K562 (cell line): Measurements from ENCODE around the gene CPOX.

Experiments
- ARID2 ChIP-seq: fragments of 450-650 bp; IDR thresholded peaks from 2 replicates; pipeline ENCODE4 v1.6.1; 2017; ENCODE audit warnings: antibody characterized with exemption, mild to moderate bottlenecking
- EZH2 ChIP-seq: IDR thresholded peaks from 2 replicates; pipeline ENCODE4 v1.6.1; 2012; ENCODE audit warnings: low read depth, mild to moderate bottlenecking, inconsistent platforms, low read length, borderline replicate concordance
- FIP1L1 ChIP-seq: fragments of 200-400 bp; formaldehyde crosslinking; IDR thresholded peaks from 2 replicates; pipeline ENCODE4 v1.6.1; 2018; ENCODE audit warnings: mild to moderate bottlenecking, low read depth, low read length; ENCODE audit not compliant: poor library complexity, severe bottlenecking
- NFE2L1 ChIP-seq: fragments of 450-650 bp; IDR thresholded peaks from 2 replicates; pipeline ENCODE4 v1.6.1; 2016; ENCODE audit warnings: missing genetic modification characterization, low read depth, mild to moderate bottlenecking, missing compliant biosample characterization, moderate library complexity, borderline replicate concordance
- POLR2A ChIP-seq: fragments of 450-650 bp; conservative IDR thresholded peaks from 2 replicates; pipeline ENCODE4 v1.6.1; 2016
- RUNX1 ChIP-seq: sonication (generic); IDR thresholded peaks from 2 replicates; pipeline ENCODE4 v1.6.1; 2016; ENCODE audit warnings: antibody characterized with exemption, low read depth
- SIRT6 ChIP-seq: IDR thresholded peaks from one replicate; pipeline ENCODE4 v1.6.1; 2012; ENCODE audit warnings: low read depth, mild to moderate bottlenecking, control low read depth, inconsistent platforms, low read length, moderate library complexity
- TCFL5 ChIP-seq: fragments of 250-450 bp; sonication (Bioruptor Pico); conservative IDR thresholded peaks from 2 replicates; pipeline ENCODE4 v1.6.1; 2021; ENCODE audit warnings: mild to moderate bottlenecking, moderate library complexity, matching md5 sums
- TF ChIP-seq, protein P1 (sequence below): fragments of 250-450 bp; sonication (Bioruptor Pico); IDR thresholded peaks from 2 replicates; pipeline ENCODE4 v1.5.0; 2022; ENCODE audit warnings: mild to moderate bottlenecking
- TF ChIP-seq, protein P2 (sequence below), 3 experiments: IDR thresholded peaks in 2 of 3; conservative IDR thresholded peaks in 1 of 3; 2 replicates each; pipeline ENCODE4 v1.5.1; 2011 to 2012; ENCODE audit warnings: low read length in 3 of 3, mild to moderate bottlenecking in 3 of 3, control low read depth in 2 of 3, improper control_type of control experiment in 1 of 3, inconsistent platforms in 1 of 3, low read depth in 1 of 3, mixed read lengths in 1 of 3, moderate library complexity in 1 of 3; ENCODE audit not compliant: insufficient read depth in 2 of 3
- TF ChIP-seq, protein P3 (sequence below): fragments of 250-450 bp; sonication (Bioruptor Pico); IDR thresholded peaks from 2 replicates; pipeline ENCODE4 v1.8.0; 2021; ENCODE audit warnings: moderate library complexity, mild to moderate bottlenecking, inconsistent platforms

DNA sequence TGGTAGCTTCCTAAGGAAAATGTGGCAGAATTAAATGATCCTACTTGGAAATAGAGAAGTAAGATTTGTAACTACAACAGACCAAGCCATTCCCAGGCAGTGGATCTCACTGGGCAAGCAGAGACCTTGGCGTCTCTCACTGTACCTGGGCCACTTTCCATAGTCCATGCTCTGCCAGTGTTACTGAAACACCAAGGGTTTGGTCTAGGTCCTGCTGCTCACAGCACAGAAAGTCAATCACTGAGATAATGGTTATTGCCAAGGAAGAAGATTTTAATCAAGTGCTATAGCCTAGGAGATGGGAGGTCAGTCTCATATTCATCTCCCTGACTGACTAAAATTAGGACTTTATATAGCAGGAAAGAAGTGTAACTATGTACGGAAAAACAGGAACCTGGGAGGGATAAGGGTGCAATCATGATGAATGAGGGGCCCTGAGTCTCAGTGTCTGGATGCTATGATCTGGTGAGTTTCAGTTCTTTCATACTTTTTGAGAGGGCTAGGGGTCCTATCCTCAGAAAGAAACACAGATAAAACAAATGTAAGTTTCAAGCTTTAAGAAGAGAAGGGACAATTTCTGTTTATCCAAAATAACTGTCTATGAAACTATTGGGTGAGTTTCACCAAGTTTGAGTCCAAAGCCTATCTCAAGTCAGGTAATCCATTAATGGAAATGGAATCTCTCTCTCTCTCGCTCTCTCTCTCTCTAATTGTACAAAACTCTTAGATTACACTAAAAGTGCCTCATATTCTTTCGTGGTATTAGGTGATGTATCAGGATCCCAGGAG lies 41.0 kb downstream of the CPOX start:
- TF ChIP-seq POLR2A: no peak
- TF ChIP-seq FIP1L1: no peak
- TF ChIP-seq, protein P1, sequence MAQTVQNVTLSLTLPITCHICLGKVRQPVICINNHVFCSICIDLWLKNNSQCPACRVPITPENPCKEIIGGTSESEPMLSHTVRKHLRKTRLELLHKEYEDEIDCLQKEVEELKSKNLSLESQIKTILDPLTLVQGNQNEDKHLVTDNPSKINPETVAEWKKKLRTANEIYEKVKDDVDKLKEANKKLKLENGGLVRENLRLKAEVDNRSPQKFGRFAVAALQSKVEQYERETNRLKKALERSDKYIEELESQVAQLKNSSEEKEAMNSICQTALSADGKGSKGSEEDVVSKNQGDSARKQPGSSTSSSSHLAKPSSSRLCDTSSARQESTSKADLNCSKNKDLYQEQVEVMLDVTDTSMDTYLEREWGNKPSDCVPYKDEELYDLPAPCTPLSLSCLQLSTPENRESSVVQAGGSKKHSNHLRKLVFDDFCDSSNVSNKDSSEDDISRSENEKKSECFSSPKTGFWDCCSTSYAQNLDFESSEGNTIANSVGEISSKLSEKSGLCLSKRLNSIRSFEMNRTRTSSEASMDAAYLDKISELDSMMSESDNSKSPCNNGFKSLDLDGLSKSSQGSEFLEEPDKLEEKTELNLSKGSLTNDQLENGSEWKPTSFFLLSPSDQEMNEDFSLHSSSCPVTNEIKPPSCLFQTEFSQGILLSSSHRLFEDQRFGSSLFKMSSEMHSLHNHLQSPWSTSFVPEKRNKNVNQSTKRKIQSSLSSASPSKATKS: no peak
- no peak for TF ChIP-seq EZH2
- TF ChIP-seq NFE2L1 (tag): no peak
- TF ChIP-seq RUNX1: no peak
- no peak for TF ChIP-seq ARID2
- TF ChIP-seq SIRT6: no peak
- TF ChIP-seq, protein P2, sequence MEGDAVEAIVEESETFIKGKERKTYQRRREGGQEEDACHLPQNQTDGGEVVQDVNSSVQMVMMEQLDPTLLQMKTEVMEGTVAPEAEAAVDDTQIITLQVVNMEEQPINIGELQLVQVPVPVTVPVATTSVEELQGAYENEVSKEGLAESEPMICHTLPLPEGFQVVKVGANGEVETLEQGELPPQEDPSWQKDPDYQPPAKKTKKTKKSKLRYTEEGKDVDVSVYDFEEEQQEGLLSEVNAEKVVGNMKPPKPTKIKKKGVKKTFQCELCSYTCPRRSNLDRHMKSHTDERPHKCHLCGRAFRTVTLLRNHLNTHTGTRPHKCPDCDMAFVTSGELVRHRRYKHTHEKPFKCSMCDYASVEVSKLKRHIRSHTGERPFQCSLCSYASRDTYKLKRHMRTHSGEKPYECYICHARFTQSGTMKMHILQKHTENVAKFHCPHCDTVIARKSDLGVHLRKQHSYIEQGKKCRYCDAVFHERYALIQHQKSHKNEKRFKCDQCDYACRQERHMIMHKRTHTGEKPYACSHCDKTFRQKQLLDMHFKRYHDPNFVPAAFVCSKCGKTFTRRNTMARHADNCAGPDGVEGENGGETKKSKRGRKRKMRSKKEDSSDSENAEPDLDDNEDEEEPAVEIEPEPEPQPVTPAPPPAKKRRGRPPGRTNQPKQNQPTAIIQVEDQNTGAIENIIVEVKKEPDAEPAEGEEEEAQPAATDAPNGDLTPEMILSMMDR (IDR thresholded peaks at IDR 0.05 in 2 of 3, conservative IDR thresholded peaks at IDR 0.05 in 1 of 3; ENCODE audit: insufficient read depth in 2 of 3, low read depth in 1 of 3, low read length in 3 of 3): no peak
- no peak for TF ChIP-seq TCFL5 (CRISPR knock-in tag)
- TF ChIP-seq, protein P3, sequence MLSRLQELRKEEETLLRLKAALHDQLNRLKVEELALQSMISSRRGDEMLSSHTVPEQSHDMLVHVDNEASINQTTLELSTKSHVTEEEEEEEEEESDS (CRISPR knock-in tag): no peak
